HG02610 (cell line): ENCODE measurements around the gene HAUS3.
"Not testable (repeated sequence)": the region's sequence is repeated elsewhere in the genome, so short reads cannot be mapped to it uniquely, and the experiment has no call there.

Source experiments
- ATAC-seq: cut with Tn5 transposase; IDR thresholded peaks from one replicate; pipeline ENCODE4 v1.9.1; 2021; ENCODE audit warnings: mild to moderate bottlenecking, moderate library complexity; ENCODE audit not compliant: unreplicated experiment

Gene HAUS3

GRCh38 chr4:2231082-2231481, 10.8 kb downstream of the HAUS3 start:
- no peak for ATAC-seq

DNA sequence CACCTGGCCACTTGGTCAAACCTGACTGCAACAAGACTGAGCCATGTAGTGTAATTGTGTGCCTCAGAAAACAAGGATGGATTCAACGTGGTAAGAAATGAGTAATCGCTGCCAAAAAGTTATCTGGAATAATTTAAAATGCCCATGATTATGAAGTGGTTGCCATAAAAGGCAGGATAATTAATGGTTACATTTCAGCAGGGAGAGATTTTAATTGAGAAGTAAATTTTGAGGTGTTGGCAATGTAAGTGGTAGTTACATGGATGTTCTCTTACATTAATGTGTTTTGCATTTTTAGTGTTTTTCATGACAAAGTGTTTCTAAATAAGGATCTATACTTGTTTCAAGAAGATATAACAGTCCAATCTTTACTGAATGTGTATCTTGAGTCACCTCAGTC, 15.7 kb downstream of the HAUS3 start:
- no peak for ATAC-seq

- no peak for ATAC-seq
Observed at GRCh38 chr4:2222838-2223237, 19.1 kb downstream of the HAUS3 start.

DNA sequence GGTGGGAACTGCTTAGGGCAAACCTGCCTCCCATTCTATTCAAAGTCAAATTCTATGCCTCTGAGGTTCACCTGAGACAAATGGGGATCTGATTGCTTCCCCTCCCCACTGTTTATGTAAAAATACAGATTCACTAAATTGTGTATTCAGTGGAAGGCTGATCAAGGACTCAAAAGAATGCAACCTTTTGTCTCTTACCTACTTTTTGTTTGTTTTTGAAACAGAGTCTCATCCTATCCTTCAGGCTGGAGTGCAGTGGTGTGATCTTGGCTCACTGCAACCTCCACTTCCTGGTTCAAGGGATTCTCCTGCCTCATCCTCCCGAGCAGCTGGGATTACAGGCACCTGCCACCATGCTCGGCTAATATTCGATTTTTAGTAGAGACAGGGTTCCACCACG, 20.5 kb downstream of the HAUS3 start:
- ATAC-seq: not testable (repeated sequence)

- no peak for ATAC-seq
Observed at GRCh38 chr4:2220016-2220630, 21.8 kb downstream of the HAUS3 start.

GRCh38 chr4:2219233-2219760, 22.6 kb downstream of the HAUS3 start:
- ATAC-seq: no peak

DNA sequence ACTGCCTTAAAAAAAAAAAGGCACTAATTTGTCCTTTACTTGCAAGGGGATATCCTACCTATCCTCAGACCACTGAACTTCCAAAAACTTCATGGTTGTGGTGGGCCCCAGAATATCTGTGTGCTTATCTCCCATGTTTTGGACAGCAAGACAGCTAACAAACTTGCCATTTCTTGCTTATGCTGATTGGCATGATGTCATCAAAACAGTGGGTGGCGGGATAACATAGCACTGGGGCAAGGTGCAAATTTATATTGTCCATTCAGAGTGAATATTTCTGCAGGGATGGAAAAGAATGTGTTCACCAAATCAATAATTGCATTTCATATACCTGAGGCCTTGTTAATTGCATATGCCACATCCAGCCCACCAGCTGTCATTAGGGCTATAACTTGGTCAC, 23.5 kb downstream of the HAUS3 start:
- ATAC-seq: no peak

- no peak for ATAC-seq
Observed at GRCh38 chr4:2217726-2218125, 24.2 kb downstream of the HAUS3 start.

GRCh38 chr4:2212831-2213230, 29.1 kb downstream of the HAUS3 start:
- no peak for ATAC-seq

GRCh38 chr4:2202789-2203188, 39.1 kb downstream of the HAUS3 start:
- ATAC-seq: not testable (repeated sequence)

GRCh38 chr4:2194496-2194895, 47.4 kb downstream of the HAUS3 start:
- ATAC-seq: no peak

DNA sequence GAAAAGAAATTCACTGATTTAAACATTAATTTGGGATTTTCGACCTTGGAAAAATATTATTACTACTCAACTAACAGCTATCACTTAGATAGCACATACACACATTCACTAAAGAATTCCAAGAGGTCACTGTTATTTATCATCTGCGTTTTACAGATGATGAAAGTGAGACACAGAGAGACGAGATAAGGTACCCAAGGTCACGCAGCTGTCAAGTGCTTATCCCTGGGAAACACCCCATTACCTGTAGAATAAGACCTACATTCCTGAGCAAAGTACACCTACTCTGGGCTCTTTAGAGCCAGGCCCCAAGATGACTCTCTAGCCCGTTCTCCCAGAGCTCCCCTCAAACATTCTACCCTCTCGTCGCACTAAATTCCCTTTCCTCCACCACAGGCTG, 48.6 kb downstream of the HAUS3 start:
- no peak for ATAC-seq

- no peak for ATAC-seq
Observed at GRCh38 chr4:2186865-2187172, 55.1 kb downstream of the HAUS3 start.

- ATAC-seq: no peak
Observed at GRCh38 chr4:2186133-2186864, 55.6 kb downstream of the HAUS3 start.

GRCh38 chr4:2183394-2183793, 58.5 kb downstream of the HAUS3 start:
- no peak for ATAC-seq

- ATAC-seq: no peak
Observed at GRCh38 chr4:2182994-2183393, 58.9 kb downstream of the HAUS3 start.

- no peak for ATAC-seq
Observed at GRCh38 chr4:2180410-2180809, 61.5 kb downstream of the HAUS3 start.

DNA sequence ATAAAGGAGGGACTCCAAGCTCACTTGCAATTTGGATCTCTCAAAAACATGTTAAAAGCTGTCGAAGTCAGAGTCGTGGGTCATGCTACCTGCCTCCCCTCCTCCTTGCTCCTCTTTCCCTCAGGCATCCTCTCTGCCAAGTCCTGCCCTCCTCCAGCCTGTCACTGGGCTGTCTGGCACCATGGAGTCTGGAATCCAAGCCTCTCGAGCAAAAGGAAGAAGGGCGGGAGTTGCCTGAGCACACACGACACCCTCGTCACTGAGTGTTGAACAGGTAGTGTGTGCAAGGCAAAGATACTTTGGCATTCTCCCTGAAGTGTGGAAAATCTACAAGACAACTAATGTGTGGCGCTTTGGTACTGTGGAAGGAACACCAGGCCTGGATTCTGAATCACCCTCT, 62.2 kb downstream of the HAUS3 start:
- no peak for ATAC-seq

DNA sequence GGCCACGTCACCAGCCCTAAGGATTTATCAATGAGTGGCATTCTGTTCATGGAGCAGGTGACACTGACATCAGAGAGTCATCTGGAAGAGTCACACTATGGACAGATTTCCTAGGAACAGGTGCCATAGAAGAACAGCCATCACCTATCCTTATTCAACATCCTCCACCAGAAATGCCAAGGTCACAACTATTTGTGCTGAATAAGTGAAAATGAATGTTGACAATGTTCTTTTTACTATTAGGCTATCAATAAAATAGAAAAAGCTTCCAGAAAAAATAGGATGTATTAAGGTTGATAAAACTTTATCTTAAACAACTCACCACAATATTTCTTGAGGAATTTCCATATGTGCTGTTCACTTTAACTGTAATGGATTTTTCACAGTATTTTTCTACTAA, 62.9 kb downstream of the HAUS3 start:
- ATAC-seq: no peak
